Neural progenitor cell (in vitro differentiated cells): ENCODE data around the gene ARHGEF19. TPM values are rescaled to one million over a fixed set of nuclear protein-coding genes. Genes with fewer than 3 reads are reported as not detected.

Experiments used
- DNase-seq: peaks from one replicate; pipeline ENCODE4 v3.0.0-alpha.2; 2016; ENCODE audit warnings: low spot score
- H2AFZ ChIP-seq: fragments of 200-600 bp; sonication (generic); replicated peaks from 2 replicates; pipeline ENCODE4 v1.6.1; 2016; ENCODE audit warnings: antibody characterized with exemption
- H3F3A ChIP-seq: fragments of 200-600 bp; sonication (generic); 2 replicates; pipeline ENCODE4 v1.6.1; 2016; ENCODE audit warnings: antibody characterized with exemption, low read depth
- H3K27ac ChIP-seq: fragments of 200-600 bp; sonication (generic); 2 replicates; pipeline ENCODE4 v1.5.1; 2016; ENCODE audit warnings: mild to moderate bottlenecking
- H3K27me3 ChIP-seq: fragments of 200-600 bp; sonication (generic); 2 replicates; pipeline ENCODE4 v1.6.1; 2016; ENCODE audit warnings: mild to moderate bottlenecking, moderate library complexity
- H3K36me3 ChIP-seq: fragments of 200-600 bp; sonication (generic); 2 replicates; pipeline ENCODE4 v1.5.1; 2016
- H3K4me1 ChIP-seq: fragments of 200-600 bp; sonication (generic); 2 replicates; pipeline ENCODE4 v1.6.1; 2016; ENCODE audit warnings: mixed run types
- H3K4me2 ChIP-seq: fragments of 200-600 bp; sonication (generic); 2 replicates; pipeline ENCODE4 v1.6.1; 2016
- H3K4me3 ChIP-seq: fragments of 200-600 bp; sonication (generic); 2 replicates; pipeline ENCODE4 v1.5.1; 2016
- H3K79me2 ChIP-seq: fragments of 200-600 bp; sonication (generic); 2 replicates; pipeline ENCODE4 v1.6.1; 2016; ENCODE audit warnings: low read depth
- H3K9ac ChIP-seq: fragments of 200-600 bp; sonication (generic); 2 replicates; pipeline ENCODE4 v1.6.1; 2016
- H3K9me3 ChIP-seq: fragments of 200-600 bp; sonication (generic); 2 replicates; pipeline ENCODE4 v1.5.1; 2016; ENCODE audit warnings: low read depth
- H4K20me1 ChIP-seq: fragments of 200-600 bp; sonication (generic); 2 replicates; pipeline ENCODE4 v1.6.1; 2016; ENCODE audit warnings: low read depth
- H3K27ac Mint-ChIP-seq: 3 replicates; pipeline ENCODE4 v1.8.0; 2021; ENCODE audit warnings: mixed read lengths
- H3K27me3 Mint-ChIP-seq: 2 replicates; pipeline ENCODE4 v1.8.0; 2022; ENCODE audit warnings: low read depth, mild to moderate bottlenecking, inconsistent platforms, moderate library complexity, mixed read lengths; ENCODE audit not compliant: insufficient read depth
- H3K36me3 Mint-ChIP-seq: 3 replicates; pipeline ENCODE4 v1.8.0; 2021; ENCODE audit warnings: mixed read lengths
- H3K4me1 Mint-ChIP-seq: 3 replicates; pipeline ENCODE4 v1.8.0; 2021; ENCODE audit warnings: mixed read lengths
- H3K4me3 Mint-ChIP-seq: 3 replicates; pipeline ENCODE4 v1.8.0; 2021; ENCODE audit warnings: mild to moderate bottlenecking, moderate library complexity, mixed read lengths
- H3K9me3 Mint-ChIP-seq: 3 replicates; pipeline ENCODE4 v1.8.0; 2020; ENCODE audit warnings: mixed read lengths
- EZH2 ChIP-seq: fragments of 200-600 bp; sonication (generic); IDR thresholded peaks from 2 replicates; pipeline ENCODE4 v1.6.1; 2017; ENCODE audit warnings: antibody characterized with exemption, mild to moderate bottlenecking, moderate library complexity
- EZH2phosphoT487 ChIP-seq: fragments of 200-600 bp; sonication (generic); IDR thresholded peaks from 2 replicates; pipeline ENCODE4 v1.6.1; 2017; ENCODE audit warnings: antibody characterized with exemption
- total RNA-seq: library from RNA; depleted of rRNA; stranded (reverse); fragments of >200 nt; gene quantifications from 2 replicates; pipeline ENCODE4 v1.2.3, GENCODE V29; 2015; ENCODE audit warnings: low replicate concordance
- TF ChIP-seq, protein P1 (sequence below): fragments of 200-600 bp; sonication (generic); IDR thresholded peaks from 2 replicates; pipeline ENCODE4 v1.5.1; 2017; ENCODE audit warnings: antibody characterized with exemption, mild to moderate bottlenecking

The ARHGEF19 gene
- total RNA-seq, 1 donor from 2014 or later: 10.9 TPM

DNA sequence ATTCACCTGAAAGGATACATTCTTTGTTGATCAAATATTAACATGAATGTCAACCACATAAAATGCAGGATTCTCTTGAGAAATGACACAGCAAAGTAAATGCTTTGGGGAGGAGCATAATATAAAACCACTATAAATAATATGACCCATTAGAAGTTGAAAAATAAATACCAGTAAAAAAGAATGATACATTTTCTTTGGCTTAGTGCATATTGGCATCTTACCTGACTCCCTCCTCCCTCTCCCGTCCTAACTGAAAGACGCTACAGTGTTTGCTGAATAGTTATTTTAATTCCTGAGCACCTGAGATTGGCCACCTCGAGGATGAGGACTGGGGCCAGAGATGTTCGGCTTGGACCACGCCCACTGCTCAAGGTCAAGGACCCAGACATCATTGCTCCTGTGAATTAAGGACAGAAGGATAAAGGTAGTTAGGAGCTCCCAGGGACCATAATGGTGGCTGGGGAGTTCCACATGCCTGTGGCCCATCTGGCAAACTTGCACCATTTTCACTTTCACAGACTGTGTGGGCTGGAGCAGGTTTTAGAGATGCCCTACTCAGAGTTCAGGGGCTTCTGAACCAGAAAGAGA lies 41.0 kb upstream of the ARHGEF19 start:
- H3K9ac ChIP-seq: no peak overlapping the region
- H3K4me2 ChIP-seq: no peak overlapping the region
- no peaks in the 10 kb centered on the region for H3F3A ChIP-seq
- no peaks in the 10 kb centered on the region for H3K4me1 ChIP-seq
- H3K27me3 ChIP-seq: no peaks in the 10 kb centered on the region
- peaks cover 3% of the 10 kb centered on the region for H3K36me3 ChIP-seq
- TF ChIP-seq, protein P1, sequence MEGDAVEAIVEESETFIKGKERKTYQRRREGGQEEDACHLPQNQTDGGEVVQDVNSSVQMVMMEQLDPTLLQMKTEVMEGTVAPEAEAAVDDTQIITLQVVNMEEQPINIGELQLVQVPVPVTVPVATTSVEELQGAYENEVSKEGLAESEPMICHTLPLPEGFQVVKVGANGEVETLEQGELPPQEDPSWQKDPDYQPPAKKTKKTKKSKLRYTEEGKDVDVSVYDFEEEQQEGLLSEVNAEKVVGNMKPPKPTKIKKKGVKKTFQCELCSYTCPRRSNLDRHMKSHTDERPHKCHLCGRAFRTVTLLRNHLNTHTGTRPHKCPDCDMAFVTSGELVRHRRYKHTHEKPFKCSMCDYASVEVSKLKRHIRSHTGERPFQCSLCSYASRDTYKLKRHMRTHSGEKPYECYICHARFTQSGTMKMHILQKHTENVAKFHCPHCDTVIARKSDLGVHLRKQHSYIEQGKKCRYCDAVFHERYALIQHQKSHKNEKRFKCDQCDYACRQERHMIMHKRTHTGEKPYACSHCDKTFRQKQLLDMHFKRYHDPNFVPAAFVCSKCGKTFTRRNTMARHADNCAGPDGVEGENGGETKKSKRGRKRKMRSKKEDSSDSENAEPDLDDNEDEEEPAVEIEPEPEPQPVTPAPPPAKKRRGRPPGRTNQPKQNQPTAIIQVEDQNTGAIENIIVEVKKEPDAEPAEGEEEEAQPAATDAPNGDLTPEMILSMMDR: no peak
- no peak for TF ChIP-seq EZH2phosphoT487
- no peak for TF ChIP-seq EZH2
- peaks cover 3% of the 10 kb centered on the region for H3K79me2 ChIP-seq
- Mint-ChIP-seq H3K4me3 (no peak overlapping the region), H3K27me3 (no peaks in the 10 kb centered on the region), H3K36me3 (peaks cover 29% of the 10 kb centered on the region), H3K9me3 (no peaks in the 10 kb centered on the region), H3K27ac (no peak overlapping the region), H3K4me1 (no peaks in the 10 kb centered on the region)
- H4K20me1 ChIP-seq: peaks cover 15% of the 10 kb centered on the region
- no peak overlapping the region for H2AFZ ChIP-seq
- H3K4me3 ChIP-seq: no peak overlapping the region
- DNase-seq: no peak
- no peaks in the 10 kb centered on the region for H3K9me3 ChIP-seq
- no peak overlapping the region for H3K27ac ChIP-seq

DNA sequence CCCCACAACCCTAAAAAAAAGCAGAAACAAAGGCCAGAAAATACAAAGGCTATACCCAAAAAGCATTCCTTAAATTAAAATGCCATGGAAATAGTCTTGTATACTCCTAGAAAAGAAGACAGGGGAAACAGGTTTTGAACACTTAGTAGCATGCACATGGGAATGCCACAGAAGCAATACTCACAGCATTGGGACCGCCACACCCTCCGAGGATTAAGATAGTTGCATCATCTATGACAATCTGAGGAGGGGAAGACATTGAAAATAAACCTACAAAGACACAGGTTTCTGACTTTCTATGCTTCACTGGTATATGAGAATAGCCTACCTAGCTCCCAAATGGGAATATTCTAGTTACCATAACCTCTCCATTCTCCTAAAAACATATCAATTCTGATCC lies 40.5 kb upstream of the ARHGEF19 start:
- Histone ChIP-seq H3K4me1 (no peaks in the 10 kb centered on the region), H3K4me2 (no peak overlapping the region), H3K36me3 (peaks cover 3% of the 10 kb centered on the region), H4K20me1 (peaks cover 11% of the 10 kb centered on the region), H3K79me2 (peaks cover 3% of the 10 kb centered on the region), H3K27ac (no peak overlapping the region), H3K9ac (no peak overlapping the region), H3K4me3 (no peak overlapping the region), H3K9me3 (no peaks in the 10 kb centered on the region), H2AFZ (no peak overlapping the region), H3K27me3 (no peaks in the 10 kb centered on the region), H3F3A (no peaks in the 10 kb centered on the region)
- Mint-ChIP-seq H3K4me3 (no peak overlapping the region), H3K36me3 (peaks cover 29% of the 10 kb centered on the region), H3K4me1 (no peaks in the 10 kb centered on the region), H3K27me3 (no peaks in the 10 kb centered on the region), H3K9me3 (no peaks in the 10 kb centered on the region), H3K27ac (no peak overlapping the region)
- TF ChIP-seq EZH2phosphoT487 (no peak), EZH2 (no peak)
- TF ChIP-seq, protein P1: no peak
- DNase-seq: no peak

DNA sequence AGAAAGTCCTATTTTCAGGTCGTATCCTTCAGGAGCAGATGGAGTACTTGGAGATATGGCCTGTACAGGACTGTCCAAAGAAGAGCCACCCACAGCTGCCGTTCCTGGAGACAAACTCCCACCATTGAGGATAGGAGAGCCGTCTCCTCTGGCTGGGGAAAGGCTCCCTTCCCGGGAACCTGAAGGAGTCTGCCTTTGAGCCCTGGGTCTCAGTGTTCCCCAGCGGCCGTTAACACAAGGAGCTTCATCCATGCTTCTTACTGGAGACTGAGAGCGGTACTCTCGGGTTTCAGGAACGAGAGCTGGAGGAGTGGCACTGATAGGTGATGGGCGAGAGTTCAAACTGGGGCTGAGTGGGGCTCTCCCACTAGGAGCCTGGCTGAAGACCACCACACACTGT lies 38.9 kb upstream of the ARHGEF19 start:
- Mint-ChIP-seq H3K4me1 (no peaks in the 10 kb centered on the region), H3K4me3 (no peak overlapping the region), H3K9me3 (no peaks in the 10 kb centered on the region), H3K36me3 (peaks cover 29% of the 10 kb centered on the region), H3K27me3 (peaks cover 2% of the 10 kb centered on the region), H3K27ac (no peak overlapping the region)
- Histone ChIP-seq H3K4me3 (no peak overlapping the region), H3K36me3 (peaks cover 3% of the 10 kb centered on the region), H3K9me3 (no peaks in the 10 kb centered on the region), H2AFZ (no peak overlapping the region), H3K27me3 (no peaks in the 10 kb centered on the region), H3K79me2 (no peaks in the 10 kb centered on the region), H4K20me1 (peaks cover under 1% of the 10 kb centered on the region), H3F3A (no peaks in the 10 kb centered on the region), H3K9ac (no peak overlapping the region), H3K4me1 (no peaks in the 10 kb centered on the region), H3K4me2 (no peak overlapping the region), H3K27ac (no peak overlapping the region)
- TF ChIP-seq, protein P1: no peak
- TF ChIP-seq EZH2: no peak
- TF ChIP-seq EZH2phosphoT487: no peak
- DNase-seq: no peak
